DMS153 (cell line): ENCODE results near the gene KCNIP3.
A peak's percentile ranks its signal among the peaks of the same experiment; 100 is the strongest.
"Not testable (repeated sequence)": the region's sequence is repeated elsewhere in the genome, so short reads cannot be mapped to it uniquely, and the experiment has no call there.

ENCODE experiments used
- DNase-seq: peaks from one replicate; lab custom pipeline; 2025; lab: John Stamatoyannopoulos, UW

The KCNIP3 gene

DNA sequence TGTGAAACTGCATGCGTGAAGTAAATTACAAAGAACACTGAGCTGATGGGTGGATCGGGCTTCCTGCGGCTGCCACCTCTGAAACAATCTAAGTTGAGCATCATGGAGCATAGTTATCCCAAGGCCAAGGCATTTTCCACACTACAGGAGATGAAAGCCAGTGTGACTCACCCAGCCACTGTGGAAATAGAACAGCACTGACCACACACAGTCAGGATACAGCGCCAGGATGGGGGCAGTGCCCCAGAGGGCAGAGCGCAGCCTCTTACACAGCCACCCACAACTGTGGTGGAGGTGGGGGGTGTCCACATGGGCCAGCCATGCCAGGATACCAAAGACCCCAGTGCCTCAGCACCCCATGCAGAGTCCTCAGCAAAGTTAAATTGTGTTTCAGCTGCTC lies 114.1 kb downstream of the KCNIP3 start:
- DNase-seq, result not testable (repeated sequence)

DNA sequence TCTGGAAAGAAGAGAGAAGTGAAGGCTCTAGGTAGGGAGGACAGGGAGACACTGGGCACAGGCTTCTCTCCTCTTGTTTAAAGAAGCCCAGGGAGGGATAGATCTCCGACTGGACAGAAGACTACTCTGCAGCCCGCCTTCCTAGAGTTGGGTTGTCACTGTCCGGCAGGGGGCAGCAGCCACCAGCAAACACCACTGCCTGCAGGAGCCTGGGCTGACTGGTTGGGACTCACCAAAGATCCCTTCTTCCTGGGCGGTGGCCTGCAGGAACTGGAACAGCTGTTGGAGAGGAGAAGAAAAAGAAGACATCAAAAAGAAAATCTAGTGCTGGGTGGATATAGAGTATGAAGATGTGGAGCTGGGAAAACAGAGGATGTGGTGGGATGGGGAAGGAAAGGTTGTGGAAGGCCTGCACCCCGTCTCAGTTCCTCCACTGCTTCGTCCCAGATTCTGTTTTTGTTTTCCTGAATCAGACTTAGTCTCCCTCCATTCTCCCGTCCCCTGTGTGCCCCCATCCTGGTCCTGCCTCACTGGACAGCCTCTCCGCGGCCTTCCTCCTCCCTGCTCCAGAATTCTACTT lies 117.0 kb downstream of the KCNIP3 start:
- DNase-seq, result peak; percentile 24

DNA sequence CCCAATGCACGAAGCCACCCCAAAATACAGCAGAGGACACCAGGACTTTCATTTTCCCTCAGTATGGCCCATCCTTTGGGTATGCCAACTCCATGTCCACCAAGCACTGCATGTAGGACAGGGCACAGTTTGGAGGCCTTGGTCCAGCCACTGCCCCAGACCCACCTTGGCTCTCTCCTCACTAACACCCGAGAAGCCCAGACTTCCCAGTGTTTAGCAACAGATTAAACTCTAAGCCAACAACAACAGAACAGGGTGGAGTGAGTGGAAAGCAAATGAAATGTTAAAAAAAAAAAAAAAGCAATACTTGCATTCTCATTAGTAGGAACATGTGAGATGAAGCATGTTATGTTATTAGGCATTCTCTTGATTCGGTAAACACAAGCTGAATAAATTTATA lies 118.0 kb downstream of the KCNIP3 start:
- DNase-seq, result not testable (repeated sequence)

DNA sequence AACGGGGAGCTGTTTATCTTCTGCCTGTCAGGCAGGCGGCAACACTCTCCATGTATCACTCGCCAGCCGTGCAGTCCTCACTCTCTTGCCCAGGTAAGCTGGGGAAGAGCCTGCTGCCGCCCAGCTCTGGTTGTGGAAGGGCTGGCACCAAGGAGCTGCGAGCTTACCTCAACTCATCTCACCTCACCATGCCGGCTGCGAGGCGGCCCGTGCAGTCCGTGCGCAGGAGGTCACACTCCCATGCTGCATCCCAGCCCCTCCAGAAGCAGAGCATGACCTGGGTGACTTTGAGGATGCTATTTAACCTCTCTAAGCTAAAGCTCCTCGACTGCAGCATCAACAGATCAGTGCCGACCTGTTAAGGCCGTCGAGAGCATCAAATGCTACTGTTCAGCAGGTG lies 118.4 kb downstream of the KCNIP3 start:
- not testable (repeated sequence) for DNase-seq

DNA sequence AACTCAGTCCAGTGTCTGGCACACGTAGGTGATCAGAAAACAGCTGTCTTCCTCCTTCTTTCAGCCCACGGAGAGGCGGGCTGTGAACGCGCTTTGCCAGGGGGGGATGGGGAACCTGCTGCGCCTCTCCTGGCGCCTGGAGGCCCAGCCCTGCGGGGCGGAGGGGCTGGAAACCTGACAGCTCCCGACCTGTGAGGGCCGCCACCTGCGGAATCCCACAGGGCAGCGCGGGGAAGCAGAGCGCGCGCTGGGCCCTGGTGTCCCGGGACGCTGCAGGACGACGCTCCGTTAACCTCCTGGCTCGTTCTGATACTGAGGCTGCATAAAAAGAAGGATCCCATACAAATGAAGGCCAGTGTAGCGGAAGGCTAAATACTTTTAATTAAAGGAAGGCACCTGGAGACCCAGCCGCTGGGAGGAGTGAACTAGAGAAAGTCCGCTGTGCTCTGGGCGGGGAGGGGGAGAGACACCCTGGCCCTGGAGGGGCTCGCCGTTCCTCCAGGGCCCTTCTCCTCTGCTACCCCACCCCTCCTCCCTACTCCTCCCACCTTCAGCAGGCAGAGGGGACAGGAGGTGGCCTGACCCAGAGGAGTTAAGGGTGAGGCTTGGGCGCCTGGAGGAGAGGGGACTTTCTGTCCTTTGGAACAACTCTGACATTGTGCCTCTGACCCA lies 130.2 kb downstream of the KCNIP3 start:
- DNase-seq, result not testable (repeated sequence)

DNA sequence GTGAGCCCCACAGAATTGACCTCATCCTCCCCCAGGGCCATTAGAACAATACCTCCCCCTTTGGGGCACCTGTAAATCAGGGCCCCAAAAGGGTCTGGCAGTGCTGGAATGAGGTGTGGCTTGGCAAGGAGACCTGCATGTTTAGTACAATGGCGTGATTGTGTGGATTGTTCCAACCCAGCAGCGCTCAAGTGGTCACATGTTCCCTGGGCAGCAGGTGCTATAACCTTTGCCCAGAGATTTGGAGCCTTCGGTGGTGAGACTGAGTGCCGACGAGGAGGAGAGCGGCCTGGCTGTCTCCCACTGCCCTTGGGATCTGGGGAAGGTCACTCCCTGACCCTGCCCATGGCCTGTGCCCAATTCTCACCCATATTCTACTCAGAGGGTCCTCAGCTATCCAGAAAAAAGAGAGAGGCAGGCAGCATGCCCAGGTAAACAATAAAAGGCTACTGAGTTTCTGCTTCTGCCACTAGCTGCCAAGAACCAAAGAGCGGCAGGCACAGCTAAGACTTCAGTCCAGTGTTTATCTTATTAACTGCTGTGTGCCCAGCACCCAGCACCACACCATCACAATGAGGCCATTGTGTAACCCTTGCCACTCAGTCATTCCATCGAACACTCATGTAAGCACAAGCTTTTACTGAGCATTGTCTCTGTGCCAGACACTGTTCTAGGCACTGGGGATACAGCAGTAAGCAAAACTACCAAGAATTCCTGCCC lies 132.8 kb downstream of the KCNIP3 start:
- not testable (repeated sequence) for DNase-seq

DNA sequence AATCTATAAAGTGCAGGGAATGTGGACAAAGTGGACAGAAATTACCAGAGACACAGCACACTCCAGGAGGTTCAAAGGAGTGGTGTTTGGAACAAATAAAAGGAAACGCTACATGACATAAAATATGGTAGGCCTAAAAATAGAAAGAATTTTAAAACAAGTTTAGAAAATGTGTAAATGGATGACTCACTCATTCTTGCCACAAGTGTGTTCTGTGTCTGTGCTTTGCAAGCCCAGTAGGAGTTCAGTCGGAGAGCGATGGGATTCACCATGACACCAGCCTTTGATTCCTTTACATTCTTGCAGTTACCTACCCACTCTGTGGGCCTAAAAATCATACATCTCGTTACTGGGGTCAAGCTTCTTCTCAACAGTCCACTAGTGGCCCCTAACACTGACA lies 136.2 kb downstream of the KCNIP3 start:
- DNase-seq, result not testable (repeated sequence)

DNA sequence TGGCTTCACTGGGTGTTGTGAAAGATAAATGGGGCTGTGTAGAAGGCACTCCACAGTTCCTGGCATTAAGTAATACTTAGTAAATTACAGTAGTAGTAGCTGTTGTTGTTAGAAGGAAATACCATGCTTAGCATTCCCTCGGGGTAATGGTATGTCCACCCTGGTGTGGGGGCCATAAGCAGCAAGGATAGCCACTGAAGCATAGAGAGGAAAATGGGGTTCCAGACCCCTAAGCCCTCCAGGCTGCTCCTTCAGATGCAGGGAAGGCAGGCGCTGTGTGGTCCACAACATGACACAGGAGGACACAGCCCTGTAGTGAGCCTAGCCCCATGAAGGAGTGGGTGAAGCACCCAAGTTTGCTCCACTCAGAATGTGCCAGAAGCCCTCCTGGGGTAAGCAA lies 136.8 kb downstream of the KCNIP3 start:
- DNase-seq, result not testable (repeated sequence)

DNA sequence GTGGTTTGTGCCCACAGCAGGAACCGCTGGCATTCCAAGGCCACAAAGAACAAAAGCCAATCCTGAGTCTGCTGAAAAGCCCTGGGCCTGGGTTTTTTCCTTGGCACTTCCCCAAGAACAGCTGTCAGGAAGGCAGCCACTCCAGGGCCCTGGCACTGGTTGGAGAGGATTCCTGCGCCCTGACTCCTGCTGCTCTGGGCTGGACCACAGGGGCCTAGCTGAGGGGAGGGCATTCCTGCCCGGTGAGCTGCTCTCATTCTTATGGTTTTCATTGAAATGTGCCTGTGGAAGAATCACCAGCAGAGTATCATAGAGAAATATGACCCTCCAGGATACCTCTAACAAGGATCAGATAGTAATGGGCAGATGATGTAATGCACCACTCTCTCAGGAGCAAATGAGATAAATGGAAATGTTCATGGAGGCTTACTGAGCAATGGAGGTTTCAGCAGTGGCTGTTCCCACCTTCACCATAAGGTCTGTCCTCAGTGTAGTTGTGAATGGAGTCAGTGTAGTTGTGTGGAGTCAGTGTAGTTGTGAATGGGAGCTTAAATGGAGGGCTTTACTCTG lies 137.4 kb downstream of the KCNIP3 start:
- not testable (repeated sequence) for DNase-seq

DNA sequence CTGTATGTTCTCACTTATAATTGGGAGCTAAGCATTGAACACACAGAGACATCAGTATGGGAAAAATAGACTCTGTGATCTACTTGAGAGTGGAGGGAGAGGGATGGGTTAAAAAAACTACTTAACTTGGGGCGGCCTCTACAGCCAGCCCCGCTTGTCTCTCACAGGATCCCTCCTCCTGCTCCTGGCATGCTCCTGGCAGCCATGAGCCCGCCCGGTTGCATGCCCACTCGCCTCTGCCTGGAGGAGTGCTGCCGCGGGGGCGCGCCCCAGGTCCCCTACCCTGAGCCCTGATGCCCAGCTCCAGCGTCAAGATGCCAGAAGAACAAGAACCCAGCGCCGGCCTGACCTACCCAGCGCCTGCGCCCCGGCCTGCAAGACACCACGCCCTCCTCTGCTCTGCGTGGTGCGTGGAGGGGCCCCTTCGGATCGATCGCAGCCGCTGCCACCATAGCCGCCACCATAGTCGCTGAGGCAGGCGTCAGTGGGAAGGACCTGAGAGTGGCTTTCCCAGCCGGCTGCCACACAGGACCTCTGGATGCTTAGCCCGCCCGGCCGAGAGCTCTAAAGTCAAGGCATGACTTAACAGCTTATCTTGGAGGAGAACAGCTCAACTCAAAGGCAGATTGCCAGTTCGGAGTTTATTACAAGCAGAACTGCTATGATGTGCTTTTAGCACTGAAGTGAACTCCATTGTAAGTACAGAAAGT lies 138.2 kb downstream of the KCNIP3 start:
- DNase-seq, result not testable (repeated sequence)
